CD4-positive, alpha-beta memory T cell (primary cell): ENCODE measurements around the gene NMT2. TPM values are rescaled to one million over a fixed set of nuclear protein-coding genes. Genes with fewer than 3 reads are reported as not detected.

Experiments used
- CTCF ChIA-PET: fragments of 350-600 bp; sonication (Branson Sonifier 250); formaldehyde crosslinking; loops from one replicate; lab custom pipeline; 2021; ENCODE audit warnings: inconsistent platforms; ENCODE audit not compliant: partially characterized antibody; lab: Charles Lee
- POLR2A ChIA-PET: fragments of 350-600 bp; sonication (Branson Sonifier 250); formaldehyde crosslinking; loops from one replicate; lab custom pipeline; 2021; ENCODE audit not compliant: partially characterized antibody; lab: Charles Lee
- DNase-seq, 5 donors: peaks; one replicate each; pipeline versions ENCODE4 v3.0.0 to v3.0.0-alpha.2; 2020 to 2022; ENCODE audit warnings: mixed read lengths in 1 of 5
- H3K27ac ChIP-seq: one replicate; pipeline ENCODE4 v1.7.0; 2013; ENCODE audit warnings: low read depth, low read length
- H3K27me3 ChIP-seq: 2 replicates; pipeline ENCODE4 v1.7.0; 2013; ENCODE audit warnings: mild to moderate bottlenecking, low read length, moderate library complexity; ENCODE audit not compliant: insufficient read depth
- H3K36me3 ChIP-seq: 2 replicates; pipeline ENCODE4 v1.7.0; 2013; ENCODE audit warnings: mild to moderate bottlenecking, low read length, moderate library complexity; ENCODE audit not compliant: insufficient read depth
- H3K4me1 ChIP-seq: 2 replicates; pipeline ENCODE4 v1.7.0; 2013; ENCODE audit warnings: mild to moderate bottlenecking, low read length, moderate library complexity; ENCODE audit not compliant: insufficient read depth
- H3K4me3 ChIP-seq, 2 donors: one replicate each; pipeline ENCODE4 v1.7.0; 2013; ENCODE audit warnings: low read length in 2 of 2, mild to moderate bottlenecking in 1 of 2
- H3K9me3 ChIP-seq, 2 donors: one replicate each; pipeline ENCODE4 v1.7.0; 2013; ENCODE audit warnings: low read length in 2 of 2, control low read depth in 1 of 2; ENCODE audit not compliant: control insufficient read depth in 1 of 2
- H3K27ac Mint-ChIP-seq, 7 donors: one replicate each; pipeline ENCODE4 v1.8.0; 2020 to 2021; ENCODE audit warnings: mixed read lengths in 7 of 7, mild to moderate bottlenecking in 6 of 7, inconsistent platforms in 3 of 7, moderate library complexity in 3 of 7
- H3K27me3 Mint-ChIP-seq, 2 donors: one replicate each; pipeline ENCODE4 v1.8.0; 2020 to 2021; ENCODE audit warnings: mixed read lengths in 2 of 2
- H3K36me3 Mint-ChIP-seq, 2 donors: one replicate each; pipeline ENCODE4 v1.8.0; 2020 to 2021; ENCODE audit warnings: mixed read lengths in 2 of 2, inconsistent platforms in 1 of 2, mild to moderate bottlenecking in 1 of 2
- H3K4me1 Mint-ChIP-seq, 4 donors: one replicate each; pipeline ENCODE4 v1.8.0; 2020 to 2021; ENCODE audit warnings: mixed read lengths in 4 of 4, mild to moderate bottlenecking in 1 of 4
- H3K4me3 Mint-ChIP-seq, 8 donors: one replicate each; pipeline ENCODE4 v1.8.0; 2020 to 2021; ENCODE audit warnings: mixed read lengths in 8 of 8, mild to moderate bottlenecking in 7 of 8, moderate library complexity in 6 of 8, inconsistent platforms in 3 of 8
- H3K9me3 Mint-ChIP-seq, 8 donors: one replicate each; pipeline ENCODE4 v1.8.0; 2020 to 2021; ENCODE audit warnings: mixed read lengths in 8 of 8, mild to moderate bottlenecking in 5 of 8, inconsistent platforms in 3 of 8, moderate library complexity in 1 of 8
- intact Hi-C: fragments of 100-400 bp; cut with micrococcal nuclease; formaldehyde crosslinking; loops from one replicate; pipeline ENCODE4 v1.15.1; 2023
- polyA plus RNA-seq, 2 donors: library from polyadenylated mRNA; unstranded; fragments of 300-500 nt; fragmentation: Illumina TruSeq; gene quantifications; one replicate each; pipeline ENCODE4 v1.2.3, GENCODE V29; 2021
- total RNA-seq, 2 experiments: library from RNA; stranded (reverse); gene quantifications; one replicate each; pipeline ENCODE4 v1.2.3, GENCODE V29; 2021

The NMT2 gene
- total RNA-seq (100 to 1,000 TPM in 1 of 2 experiments, 10 to 100 TPM in 1; 98.6 to 101 TPM), polyA plus RNA-seq (10 to 100 TPM; 38.7 to 56.1 TPM)

- POLR2A ChIA-PET = interaction anchor here (0.5 to 5.8 kb wide), 19 partner anchors 12 to 532 kb away, joined by 3 to 93 read pairs (median 7); partner anchors contain the start of genes CDNF, HSPA14, MSANTD7 and RPP38
- H3K27ac ChIP-seq = peak within 1 kb of the TSS; percentile 66
- H3K4me1 ChIP-seq = peaks cover 78% of the 10 kb centered on the region
- Mint-ChIP-seq H3K9me3 (no peaks in the 10 kb centered on the region), H3K27ac (peak within 1 kb of the TSS; percentile 87 to 97 (median 95)), H3K27me3 (no peaks in the 10 kb centered on the region), H3K4me1 (peaks cover 47 to 70% (median 59%) of the 10 kb centered on the region in 4 donors), H3K4me3 (peak within 1 kb of the TSS; percentile 93 to 98 (median 96)), H3K36me3 (peaks cover 0 to 12% of the 10 kb centered on the region in 2 donors)
- peak within 1 kb of the TSS; percentile 53 to 81 for H3K4me3 ChIP-seq
- CTCF ChIA-PET = interaction anchor here (0.7 to 5.4 kb wide), 14 partner anchors 12 to 84 kb away, joined by 3 to 48 read pairs (median 4); no protein-coding TSS in a partner anchor
- intact Hi-C loops = loop anchor here (1.0 to 10.0 kb wide), 7 partner anchors 71 to 1384 kb away; partner anchors contain the start of genes CDNF, FAM171A1, HSPA14 and MEIG1
- H3K27me3 ChIP-seq = no peaks in the 10 kb centered on the region
- DNase-seq = peak in 2 of 5 donors; percentile 83 to 84
- H3K9me3 ChIP-seq = no peaks in the 10 kb centered on the region
- H3K36me3 ChIP-seq = no peaks in the 10 kb centered on the region
These were observed at the start of gene NMT2 for GRCh38 chr10:15168291-15168785. TSS of gene NMT2 (minus strand) at chr10:15168693. CDS start at chr10:15168612, 81 bp downstream.

GRCh38 chr10:15216700-15217099 lies 48.2 kb upstream of the NMT2 start:
- H3K4me3 Mint-ChIP-seq = no peak overlapping the region
- H3K27me3 Mint-ChIP-seq = no peaks in the 10 kb centered on the region
- ChIA-PET CTCF (no interaction called here), POLR2A (no interaction called here)
- no peak for DNase-seq
- no peak overlapping the region for H3K27ac Mint-ChIP-seq
- Histone ChIP-seq H3K27ac (no peak overlapping the region), H3K9me3 (no peaks in the 10 kb centered on the region), H3K36me3 (no peaks in the 10 kb centered on the region), H3K27me3 (no peaks in the 10 kb centered on the region), H3K4me3 (no peak overlapping the region), H3K4me1 (no peaks in the 10 kb centered on the region)
- peaks cover 0 to 4% (median 0%) of the 10 kb centered on the region in 4 donors for H3K4me1 Mint-ChIP-seq
- H3K36me3 Mint-ChIP-seq = peaks cover 17 to 20% of the 10 kb centered on the region in 2 donors
- H3K9me3 Mint-ChIP-seq = no peaks in the 10 kb centered on the region
- intact Hi-C loops = no loop called here

- Mint-ChIP-seq H3K9me3 (no peaks in the 10 kb centered on the region), H3K4me3 (no peak overlapping the region), H3K27me3 (no peaks in the 10 kb centered on the region), H3K27ac (peak overlapping the region in 2 of 7 donors; percentile 29 to 57), H3K36me3 (peaks cover 13 to 17% of the 10 kb centered on the region in 2 donors), H3K4me1 (peaks cover 8 to 28% (median 17%) of the 10 kb centered on the region in 4 donors)
- H3K27ac ChIP-seq = no peak overlapping the region
- H3K27me3 ChIP-seq = no peaks in the 10 kb centered on the region
- CTCF ChIA-PET = interaction anchor here (1.3 to 1.5 kb wide), 2 partner anchors 45 to 204 kb away, joined by 3 to 4 read pairs; partner anchors contain the start of gene NMT2
- POLR2A ChIA-PET = no interaction called here
- no peak overlapping the region for H3K4me3 ChIP-seq
- no peaks in the 10 kb centered on the region for H3K9me3 ChIP-seq
- no peak for DNase-seq
- H3K36me3 ChIP-seq = no peaks in the 10 kb centered on the region
- intact Hi-C loops = no loop called here
- peaks cover 23% of the 10 kb centered on the region for H3K4me1 ChIP-seq
These were observed 45.7 kb upstream of the NMT2 start for GRCh38 chr10:15214237-15214636.

- POLR2A ChIA-PET = no interaction called here
These were observed 45.0 kb upstream of the NMT2 start for GRCh38 chr10:15213461-15213861.

GRCh38 chr10:15211464-15211979 lies 43.0 kb upstream of the NMT2 start:
- Mint-ChIP-seq H3K4me1 (peaks cover 28 to 55% (median 41%) of the 10 kb centered on the region in 4 donors), H3K9me3 (no peaks in the 10 kb centered on the region), H3K4me3 (peak overlapping the region in 1 of 8 donors; percentile 69), H3K27ac (peak overlapping the region in 2 of 7 donors; percentile 51 to 96), H3K36me3 (peaks cover 13 to 17% of the 10 kb centered on the region in 2 donors), H3K27me3 (no peaks in the 10 kb centered on the region)
- intact Hi-C loops = no loop called here
- POLR2A ChIA-PET = interaction anchor here (1.1 to 7.3 kb wide), 4 partner anchors 14 to 159 kb away, joined by 3 to 93 read pairs (median 4); partner anchors contain the start of genes FAM171A1 and NMT2
- Histone ChIP-seq H3K36me3 (no peaks in the 10 kb centered on the region), H3K9me3 (no peaks in the 10 kb centered on the region), H3K27ac (no peak overlapping the region), H3K4me1 (peaks cover 46% of the 10 kb centered on the region), H3K27me3 (no peaks in the 10 kb centered on the region), H3K4me3 (no peak overlapping the region)
- no peak for DNase-seq
- CTCF ChIA-PET = interaction anchor here (0.6 to 3.1 kb wide), 12 partner anchors 11 to 207 kb away, joined by 3 to 30 read pairs (median 4); no protein-coding TSS in a partner anchor

More at GRCh38 chr10:15213461-15213861, 45.0 kb upstream of the NMT2 start:
- DNase-seq = no peak
- Mint-ChIP-seq H3K9me3 (no peaks in the 10 kb centered on the region), H3K27ac (no peak overlapping the region), H3K36me3 (peaks cover 13 to 17% of the 10 kb centered on the region in 2 donors), H3K27me3 (no peaks in the 10 kb centered on the region), H3K4me1 (peaks cover 14 to 36% (median 24%) of the 10 kb centered on the region in 4 donors), H3K4me3 (no peak overlapping the region)
- CTCF ChIA-PET = interaction anchor here (0.6 to 1.5 kb wide), 3 partner anchors 38 to 205 kb away, joined by 3 to 4 read pairs (median 3); partner anchors contain the start of gene NMT2
- Histone ChIP-seq H3K27me3 (no peaks in the 10 kb centered on the region), H3K9me3 (no peaks in the 10 kb centered on the region), H3K4me1 (peaks cover 28% of the 10 kb centered on the region), H3K4me3 (no peak overlapping the region), H3K36me3 (no peaks in the 10 kb centered on the region), H3K27ac (no peak overlapping the region)
- intact Hi-C loops = no loop called here

GRCh38 chr10:15210521-15210920 lies 42.0 kb upstream of the NMT2 start:
- peaks cover 13 to 17% of the 10 kb centered on the region in 2 donors for H3K36me3 Mint-ChIP-seq
- Histone ChIP-seq H3K9me3 (no peaks in the 10 kb centered on the region), H3K27me3 (no peaks in the 10 kb centered on the region), H3K4me1 (peaks cover 55% of the 10 kb centered on the region), H3K4me3 (no peak overlapping the region), H3K36me3 (no peaks in the 10 kb centered on the region), H3K27ac (no peak overlapping the region)
- peak overlapping the region in 7 of 8 donors; percentile 40 to 80 (median 73) for H3K4me3 Mint-ChIP-seq
- CTCF ChIA-PET = interaction anchor here (0.7 to 3.1 kb wide), 14 partner anchors 9 to 208 kb away, joined by 3 to 30 read pairs (median 4); no protein-coding TSS in a partner anchor
- peak overlapping the region in 5 of 7 donors; percentile 76 to 96 (median 83) for H3K27ac Mint-ChIP-seq
- intact Hi-C loops = loop anchor here (1.0 kb wide), 1 partner anchor 161 kb away; the partner anchor contains the start of gene FAM171A1
- no peaks in the 10 kb centered on the region for H3K9me3 Mint-ChIP-seq
- DNase-seq = no peak
- H3K4me1 Mint-ChIP-seq = peaks cover 37 to 65% (median 48%) of the 10 kb centered on the region in 4 donors
- H3K27me3 Mint-ChIP-seq = no peaks in the 10 kb centered on the region
- POLR2A ChIA-PET = interaction anchor here (1.1 to 7.3 kb wide), 5 partner anchors 13 to 160 kb away, joined by 3 to 93 read pairs (median 3); partner anchors contain the start of genes FAM171A1 and NMT2
